Neural cell (in vitro differentiated cells): ENCODE results near the gene CA5A.

ENCODE experiments used
- POLR2AphosphoS5 ChIP-seq: IDR thresholded peaks from 2 replicates; pipeline ENCODE4 v1.6.1; 2012
- TF ChIP-seq, protein P1 (sequence below): fragments of 450-650 bp; IDR thresholded peaks from 2 replicates; pipeline ENCODE4 v1.5.1; 2014; ENCODE audit warnings: antibody characterized with exemption, mild to moderate bottlenecking, moderate library complexity; ENCODE audit not compliant: poor library complexity, severe bottlenecking

DNA sequence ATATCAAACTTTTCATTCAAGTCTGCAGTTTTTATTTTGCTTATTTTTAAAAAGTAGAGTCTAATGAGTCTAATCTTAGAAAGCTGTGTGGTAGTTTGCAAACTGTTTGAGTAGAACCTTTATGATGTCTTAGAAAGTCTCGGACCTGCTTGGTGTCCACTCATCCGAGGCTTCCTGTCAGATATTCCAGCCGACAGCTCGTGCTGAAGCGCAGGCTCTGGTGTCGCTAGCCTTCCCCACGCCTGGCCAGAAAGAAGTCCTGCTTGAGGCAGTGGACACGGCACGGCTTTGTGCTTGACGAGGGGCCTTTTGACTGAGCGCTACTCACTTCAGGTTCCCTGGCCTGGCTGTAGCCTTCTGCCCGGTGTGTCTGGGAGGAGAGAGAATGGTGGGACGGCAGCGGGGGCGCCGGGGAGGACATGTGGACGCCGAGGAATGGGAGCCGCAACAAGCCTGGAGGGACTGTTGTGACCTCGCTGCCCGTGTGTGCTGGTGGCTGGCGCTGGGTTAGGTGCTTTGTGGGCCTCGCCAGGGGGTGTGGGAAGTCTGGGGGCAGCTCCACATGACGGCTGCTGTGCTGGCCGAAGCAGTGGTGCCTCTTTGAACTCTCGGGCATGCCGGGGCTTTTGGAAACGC lies 48.4 kb upstream of the CA5A start:
- TF ChIP-seq, protein P1, sequence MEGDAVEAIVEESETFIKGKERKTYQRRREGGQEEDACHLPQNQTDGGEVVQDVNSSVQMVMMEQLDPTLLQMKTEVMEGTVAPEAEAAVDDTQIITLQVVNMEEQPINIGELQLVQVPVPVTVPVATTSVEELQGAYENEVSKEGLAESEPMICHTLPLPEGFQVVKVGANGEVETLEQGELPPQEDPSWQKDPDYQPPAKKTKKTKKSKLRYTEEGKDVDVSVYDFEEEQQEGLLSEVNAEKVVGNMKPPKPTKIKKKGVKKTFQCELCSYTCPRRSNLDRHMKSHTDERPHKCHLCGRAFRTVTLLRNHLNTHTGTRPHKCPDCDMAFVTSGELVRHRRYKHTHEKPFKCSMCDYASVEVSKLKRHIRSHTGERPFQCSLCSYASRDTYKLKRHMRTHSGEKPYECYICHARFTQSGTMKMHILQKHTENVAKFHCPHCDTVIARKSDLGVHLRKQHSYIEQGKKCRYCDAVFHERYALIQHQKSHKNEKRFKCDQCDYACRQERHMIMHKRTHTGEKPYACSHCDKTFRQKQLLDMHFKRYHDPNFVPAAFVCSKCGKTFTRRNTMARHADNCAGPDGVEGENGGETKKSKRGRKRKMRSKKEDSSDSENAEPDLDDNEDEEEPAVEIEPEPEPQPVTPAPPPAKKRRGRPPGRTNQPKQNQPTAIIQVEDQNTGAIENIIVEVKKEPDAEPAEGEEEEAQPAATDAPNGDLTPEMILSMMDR = no peak
- TF ChIP-seq POLR2AphosphoS5 = no peak
